NT2/D1 (cell line): Measurements from ENCODE around the gene CACNA1C.
A peak's percentile ranks its signal among the peaks of the same experiment; 100 is the strongest.

Experiments used
- DNase-seq: peaks from one replicate; pipeline ENCODE4 v3.0.0-alpha.2; 2011; ENCODE audit warnings: low read depth, low spot score
- H3K27me3 ChIP-seq: 2 replicates; pipeline ENCODE4 v1.6.0; 2011; ENCODE audit warnings: mild to moderate bottlenecking; ENCODE audit not compliant: insufficient read length, insufficient read depth
- H3K36me3 ChIP-seq: 2 replicates; pipeline ENCODE4 v1.6.1; 2011; ENCODE audit warnings: mild to moderate bottlenecking, low read length, mixed read lengths; ENCODE audit not compliant: insufficient read depth, insufficient read length
- H3K4me1 ChIP-seq: 2 replicates; pipeline ENCODE4 v1.5.1; 2011; ENCODE audit not compliant: insufficient read depth, insufficient read length
- H3K4me3 ChIP-seq: 2 replicates; pipeline ENCODE4 v1.5.1; 2011; ENCODE audit warnings: low read depth; ENCODE audit not compliant: insufficient read length
- H3K9ac ChIP-seq: 2 replicates; pipeline ENCODE4 v1.6.0; 2011; ENCODE audit warnings: low read depth; ENCODE audit not compliant: insufficient read length
- H3K9me3 ChIP-seq: 2 replicates; pipeline ENCODE4 v1.5.1; 2011; ENCODE audit warnings: mild to moderate bottlenecking, low read length; ENCODE audit not compliant: insufficient read depth
- SUZ12 ChIP-seq: IDR thresholded peaks from 2 replicates; pipeline ENCODE4 v1.6.1; 2011; ENCODE audit not compliant: insufficient read length, insufficient read depth; ENCODE audit errors: extremely low read depth
- YY1 ChIP-seq: IDR thresholded peaks from 2 replicates; pipeline ENCODE4 v1.6.1; 2011; ENCODE audit not compliant: insufficient read length, insufficient read depth
- ZNF274 ChIP-seq: IDR thresholded peaks from 2 replicates; pipeline ENCODE4 v1.6.1; 2011; ENCODE audit warnings: mild to moderate bottlenecking, low read depth, low read length

Gene CACNA1C

DNA sequence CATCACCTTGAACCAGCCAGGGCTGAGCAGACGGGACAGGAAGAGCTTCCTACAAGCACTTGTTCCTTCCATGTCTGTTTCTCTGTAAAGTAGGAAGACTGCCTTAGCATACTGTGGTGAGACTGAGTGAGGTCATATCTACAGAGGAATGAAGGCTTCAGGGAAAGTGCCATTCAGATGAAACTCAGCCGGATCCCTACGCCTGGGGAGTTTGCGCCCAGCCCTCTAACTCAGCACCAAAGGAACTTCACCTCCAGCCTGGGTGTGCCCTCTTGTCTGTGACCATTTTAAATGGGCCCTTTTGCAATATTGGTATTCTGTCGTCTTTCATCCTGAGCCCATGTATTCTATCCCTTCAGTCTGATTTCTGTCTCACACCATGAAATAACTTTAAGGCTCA lies 566.3 kb downstream of the CACNA1C start:
- no peaks in the 10 kb centered on the region for H3K36me3 ChIP-seq
- DNase-seq = no peak
- H3K27me3 ChIP-seq = no peaks in the 10 kb centered on the region
- H3K9ac ChIP-seq = no peak overlapping the region
- TF ChIP-seq ZNF274 = no peak
- TF ChIP-seq YY1 = no peak
- no peak for TF ChIP-seq SUZ12
- H3K4me3 ChIP-seq = no peak overlapping the region
- no peaks in the 10 kb centered on the region for H3K9me3 ChIP-seq
- peaks cover 12% of the 10 kb centered on the region for H3K4me1 ChIP-seq

DNA sequence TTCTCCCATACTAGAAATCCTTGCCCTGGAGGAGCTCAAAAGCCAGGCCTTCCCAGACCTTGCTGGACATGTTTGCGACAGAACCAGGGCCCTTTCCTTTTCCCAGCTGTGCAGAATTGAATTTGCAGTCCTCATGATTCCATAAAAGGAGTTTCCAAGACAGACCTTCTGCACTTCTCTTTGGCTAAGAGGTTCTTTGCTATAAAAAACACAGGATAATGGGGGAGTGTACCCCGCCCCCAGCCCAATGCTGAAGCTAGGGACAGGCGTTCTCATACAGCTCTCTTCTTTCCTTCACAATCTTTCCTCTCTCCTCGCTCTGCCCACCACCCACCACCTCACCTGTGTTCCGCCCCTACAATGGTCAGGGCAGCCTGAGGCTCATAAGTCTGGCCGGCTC lies 569.7 kb downstream of the CACNA1C start:
- Histone ChIP-seq H3K4me3 (no peak overlapping the region), H3K4me1 (peaks cover 20% of the 10 kb centered on the region), H3K27me3 (no peaks in the 10 kb centered on the region), H3K36me3 (no peaks in the 10 kb centered on the region), H3K9me3 (no peaks in the 10 kb centered on the region), H3K9ac (no peak overlapping the region)
- DNase-seq = no peak
- TF ChIP-seq SUZ12 = no peak
- TF ChIP-seq YY1 = no peak
- no peak for TF ChIP-seq ZNF274

- no peaks in the 10 kb centered on the region for H3K9me3 ChIP-seq
- TF ChIP-seq SUZ12 (no peak), ZNF274 (no peak), YY1 (no peak)
- H3K4me3 ChIP-seq = no peak overlapping the region
- peaks cover 28% of the 10 kb centered on the region for H3K4me1 ChIP-seq
- H3K27me3 ChIP-seq = no peaks in the 10 kb centered on the region
- H3K9ac ChIP-seq = no peak overlapping the region
- DNase-seq = no peak
- no peaks in the 10 kb centered on the region for H3K36me3 ChIP-seq
Observed at GRCh38 chr12:2623472-2623871, 570.7 kb downstream of the CACNA1C start.

DNA sequence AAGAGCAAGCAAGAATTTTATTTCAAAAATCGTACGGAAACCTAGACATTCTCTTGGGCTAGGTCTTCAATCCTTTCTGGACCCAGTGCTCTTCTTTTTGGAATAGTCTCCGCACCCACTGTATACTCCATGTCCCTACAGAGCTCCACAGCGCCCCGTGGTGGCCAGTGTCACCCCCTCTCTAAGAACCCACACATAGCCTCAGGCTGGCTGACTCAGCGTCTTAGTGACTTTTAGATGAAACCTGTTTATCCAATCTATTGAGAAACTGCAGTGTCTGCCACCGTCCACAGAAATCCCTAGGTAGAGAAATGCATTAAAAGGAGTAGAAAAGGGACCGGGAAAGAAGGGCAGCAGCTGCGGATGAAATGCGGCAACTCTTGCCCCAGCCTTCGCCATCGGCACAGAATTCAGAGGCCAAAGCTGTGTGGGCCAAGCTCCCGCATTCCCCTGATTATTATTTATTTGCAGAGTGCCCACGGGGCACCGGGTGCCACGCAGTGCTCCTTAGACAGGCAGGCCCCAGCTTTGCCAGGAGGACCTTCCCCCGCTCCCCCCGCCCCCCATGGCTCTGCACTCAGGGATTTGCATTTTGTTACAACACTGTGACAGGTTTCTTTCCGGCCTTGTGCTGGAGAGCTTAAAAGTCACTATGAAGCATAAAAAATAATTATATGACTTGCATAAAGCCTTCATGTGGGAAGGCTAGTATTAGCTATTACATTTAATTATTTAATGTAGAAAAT lies 571.9 kb downstream of the CACNA1C start:
- peaks cover 28% of the 10 kb centered on the region for H3K4me1 ChIP-seq
- TF ChIP-seq YY1 = no peak
- TF ChIP-seq SUZ12 = no peak
- TF ChIP-seq ZNF274 = no peak
- H3K9ac ChIP-seq = peak overlapping the region; percentile 53
- H3K4me3 ChIP-seq = no peak overlapping the region
- H3K27me3 ChIP-seq = peaks cover 4% of the 10 kb centered on the region
- no peaks in the 10 kb centered on the region for H3K9me3 ChIP-seq
- DNase-seq = peak; percentile 98
- H3K36me3 ChIP-seq = no peaks in the 10 kb centered on the region

GRCh38 chr12:2625289-2625612 lies 572.5 kb downstream of the CACNA1C start:
- peak overlapping the region; percentile 53 for H3K9ac ChIP-seq
- TF ChIP-seq SUZ12 = no peak
- no peak for TF ChIP-seq YY1
- TF ChIP-seq ZNF274 = no peak
- H3K4me3 ChIP-seq = no peak overlapping the region
- DNase-seq = no peak
- H3K27me3 ChIP-seq = peaks cover 5% of the 10 kb centered on the region
- no peaks in the 10 kb centered on the region for H3K36me3 ChIP-seq
- H3K4me1 ChIP-seq = peaks cover 28% of the 10 kb centered on the region
- H3K9me3 ChIP-seq = no peaks in the 10 kb centered on the region

DNA sequence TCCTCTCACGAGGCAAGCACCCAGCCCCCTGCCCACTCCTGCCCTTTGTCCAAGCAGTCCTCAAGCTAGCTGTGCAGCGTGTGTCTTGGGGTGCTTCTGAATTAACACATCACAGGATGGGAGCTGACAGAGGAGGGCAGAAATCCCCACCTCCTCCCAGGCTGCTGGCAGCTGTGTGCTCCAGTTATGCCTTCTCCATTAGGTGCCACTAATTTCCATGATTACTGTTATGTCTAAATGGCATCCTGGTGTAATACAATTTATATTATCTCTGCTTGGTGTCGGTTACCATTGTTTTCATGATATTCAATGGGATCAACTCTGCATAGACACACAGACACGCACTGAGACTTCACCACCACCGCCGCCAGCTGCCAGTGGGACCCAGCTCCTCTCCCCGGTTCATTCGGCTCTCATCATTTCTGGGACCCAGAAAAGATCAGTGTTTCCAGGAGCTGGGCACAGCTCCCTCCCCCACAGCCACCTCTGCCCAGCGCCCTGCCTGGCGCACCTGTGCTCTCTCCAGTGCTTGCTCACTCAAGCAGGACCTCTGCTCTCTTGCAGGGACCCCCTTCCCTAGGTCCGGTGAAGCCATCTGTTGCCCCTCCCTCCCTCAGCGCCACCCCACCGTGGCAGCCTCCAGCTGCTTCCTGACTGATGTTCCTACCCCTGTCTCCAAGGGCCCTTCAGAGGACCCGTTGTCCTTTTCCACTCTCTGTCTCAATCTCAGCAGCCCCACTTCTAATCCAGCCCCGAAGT lies 574.5 kb downstream of the CACNA1C start:
- peaks cover 8% of the 10 kb centered on the region for H3K27me3 ChIP-seq
- TF ChIP-seq YY1 (no peak), ZNF274 (no peak), SUZ12 (no peak)
- H3K36me3 ChIP-seq = no peaks in the 10 kb centered on the region
- H3K9ac ChIP-seq = no peak overlapping the region
- DNase-seq = no peak
- H3K4me1 ChIP-seq = peaks cover 28% of the 10 kb centered on the region
- no peaks in the 10 kb centered on the region for H3K9me3 ChIP-seq
- no peak overlapping the region for H3K4me3 ChIP-seq

DNA sequence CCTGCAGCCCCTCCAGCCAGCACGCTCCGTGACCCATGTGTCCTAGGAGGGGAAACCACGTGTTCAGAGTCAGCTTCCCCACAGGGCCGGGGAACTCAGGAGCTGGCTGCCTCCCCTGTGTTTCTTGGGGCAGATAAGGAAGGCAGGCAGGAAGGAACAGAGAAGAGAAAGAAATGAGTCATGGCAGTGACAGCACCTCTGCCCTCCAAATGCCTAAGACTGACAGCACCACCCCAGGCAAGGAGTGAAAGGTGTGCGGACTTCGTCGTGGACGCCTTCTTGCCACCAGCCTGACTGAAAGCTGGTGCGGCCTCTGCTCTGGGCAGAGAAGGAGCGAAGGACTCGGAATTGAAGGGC lies 575.0 kb downstream of the CACNA1C start:
- Histone ChIP-seq H3K9ac (peak overlapping the region; percentile 23), H3K4me1 (peaks cover 28% of the 10 kb centered on the region), H3K27me3 (peaks cover 8% of the 10 kb centered on the region), H3K4me3 (no peak overlapping the region), H3K9me3 (no peaks in the 10 kb centered on the region), H3K36me3 (no peaks in the 10 kb centered on the region)
- no peak for DNase-seq
- TF ChIP-seq YY1 = no peak
- TF ChIP-seq SUZ12 = no peak
- no peak for TF ChIP-seq ZNF274

GRCh38 chr12:2628401-2628800 lies 575.6 kb downstream of the CACNA1C start:
- Histone ChIP-seq H3K9me3 (no peaks in the 10 kb centered on the region), H3K9ac (no peak overlapping the region), H3K4me1 (peaks cover 28% of the 10 kb centered on the region), H3K4me3 (no peak overlapping the region), H3K27me3 (peaks cover 8% of the 10 kb centered on the region), H3K36me3 (no peaks in the 10 kb centered on the region)
- no peak for DNase-seq
- TF ChIP-seq YY1 (no peak), ZNF274 (no peak), SUZ12 (no peak)
